ENCODE measurements around the gene TRAPPC8. TPM values are rescaled to one million over a fixed set of nuclear protein-coding genes. Genes with fewer than 3 reads are reported as not detected.

TRAPPC8 gene
- total and polyA plus RNA-seq, 10 of the 15 experiments (the other 5 are each of a cell fraction or from before 2014, with no cell fraction given) = 13.0 to 75.4 (median 24.8) TPM

- no peak overlapping the region for H3K27ac ChIP-seq (ENCODE audit: control insufficient read depth, insufficient read depth)
- H3K4me3 ChIP-seq = no peak overlapping the region
- no peak for FAIRE-seq
- H3K79me2 ChIP-seq (ENCODE audit: control insufficient read depth, insufficient read depth, low read length) = no peaks in the 10 kb centered on the region
- BruUV-seq (replicated peaks) = no TSS peak
- CTCF ChIA-PET = interaction anchor here (1.2 kb wide), 1 partner anchor 12 kb away, joined by 9 read pairs; no protein-coding TSS in a partner anchor
- POLR2A ChIA-PET = no interaction called here
- WGBS (ENCODE audit: insufficient coverage, insufficient replicate concordance, low lambda C conversion rate, missing lambda C conversion rate) = 26% methylated on average over 5 of the region's 5 CpGs
- no peaks in the 10 kb centered on the region for H4K20me1 ChIP-seq (ENCODE audit: control insufficient read depth, insufficient read depth)
- H3K9ac ChIP-seq (ENCODE audit: control insufficient read depth, insufficient read depth, low read length) = no peak overlapping the region
- no peak for ATAC-seq
- H3K27me3 ChIP-seq (replicated peaks in 1 of 2; ENCODE audit: control insufficient read depth in 2 of 2, insufficient read depth in 2 of 2, low read length in 1 of 2) = no peaks in the 10 kb centered on the region; a peak in 1 of 4 replicates
- H2AFZ ChIP-seq (ENCODE audit: control insufficient read depth, low read depth, low read length) = no peak overlapping the region
- RAD21 ChIA-PET (ENCODE audit: unreplicated experiment) = no interaction called here
- SMC1A ChIA-PET (ENCODE audit: uncharacterized antibody, unreplicated experiment) = interaction anchor here (1.9 kb wide), 1 partner anchor 11 kb away, joined by 4 read pairs; no protein-coding TSS in a partner anchor
- in situ Hi-C loops (cut with MboI) = no loop called here
- TF ChIP-seq IRF5 (IDR thresholded peaks at IDR 0.05; ENCODE audit: borderline replicate concordance) = no peak
- no peak for TF ChIP-seq FOXK2 (IDR thresholded peaks at IDR 0.05)
- TF ChIP-seq RBBP5 (conservative IDR thresholded peaks at IDR 0.05) = no peak
- TF ChIP-seq E2F4 (IDR thresholded peaks at IDR 0.05; ENCODE audit: low read depth, low read length) = no peak
- TF ChIP-seq, protein P1, sequence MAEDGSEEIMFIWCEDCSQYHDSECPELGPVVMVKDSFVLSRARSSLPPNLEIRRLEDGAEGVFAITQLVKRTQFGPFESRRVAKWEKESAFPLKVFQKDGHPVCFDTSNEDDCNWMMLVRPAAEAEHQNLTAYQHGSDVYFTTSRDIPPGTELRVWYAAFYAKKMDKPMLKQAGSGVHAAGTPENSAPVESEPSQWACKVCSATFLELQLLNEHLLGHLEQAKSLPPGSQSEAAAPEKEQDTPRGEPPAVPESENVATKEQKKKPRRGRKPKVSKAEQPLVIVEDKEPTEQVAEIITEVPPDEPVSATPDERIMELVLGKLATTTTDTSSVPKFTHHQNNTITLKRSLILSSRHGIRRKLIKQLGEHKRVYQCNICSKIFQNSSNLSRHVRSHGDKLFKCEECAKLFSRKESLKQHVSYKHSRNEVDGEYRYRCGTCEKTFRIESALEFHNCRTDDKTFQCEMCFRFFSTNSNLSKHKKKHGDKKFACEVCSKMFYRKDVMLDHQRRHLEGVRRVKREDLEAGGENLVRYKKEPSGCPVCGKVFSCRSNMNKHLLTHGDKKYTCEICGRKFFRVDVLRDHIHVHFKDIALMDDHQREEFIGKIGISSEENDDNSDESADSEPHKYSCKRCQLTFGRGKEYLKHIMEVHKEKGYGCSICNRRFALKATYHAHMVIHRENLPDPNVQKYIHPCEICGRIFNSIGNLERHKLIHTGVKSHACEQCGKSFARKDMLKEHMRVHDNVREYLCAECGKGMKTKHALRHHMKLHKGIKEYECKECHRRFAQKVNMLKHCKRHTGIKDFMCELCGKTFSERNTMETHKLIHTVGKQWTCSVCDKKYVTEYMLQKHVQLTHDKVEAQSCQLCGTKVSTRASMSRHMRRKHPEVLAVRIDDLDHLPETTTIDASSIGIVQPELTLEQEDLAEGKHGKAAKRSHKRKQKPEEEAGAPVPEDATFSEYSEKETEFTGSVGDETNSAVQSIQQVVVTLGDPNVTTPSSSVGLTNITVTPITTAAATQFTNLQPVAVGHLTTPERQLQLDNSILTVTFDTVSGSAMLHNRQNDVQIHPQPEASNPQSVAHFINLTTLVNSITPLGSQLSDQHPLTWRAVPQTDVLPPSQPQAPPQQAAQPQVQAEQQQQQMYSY (CRISPR knock-in tag; IDR thresholded peaks at IDR 0.05) = no peak
- no peak for TF ChIP-seq SIN3A (IDR thresholded peaks at IDR 0.05; ENCODE audit: low read depth, low read length)
- H3K9me3 ChIP-seq (replicated peaks; ENCODE audit: control insufficient read depth, insufficient read depth, low read length) = no peaks in the 10 kb centered on the region
- DNase-seq (ENCODE audit: low read depth, low spot score) = no peak
- H3K36me3 ChIP-seq (ENCODE audit: control insufficient read depth in 2 of 2, insufficient read depth in 2 of 2, low read length in 1 of 2) = no peaks in the 10 kb centered on the region
- H3K4me2 ChIP-seq (ENCODE audit: control insufficient read depth, insufficient read depth) = no peak overlapping the region
- no peaks in the 10 kb centered on the region for H3K4me1 ChIP-seq (ENCODE audit: control insufficient read depth, insufficient read depth, low read length)
- intact Hi-C loops (cut with micrococcal nuclease; ENCODE audit: unreplicated experiment) = no loop called here
Measured at GRCh38 chr18:31965316-31965970, 22.5 kb upstream of the TRAPPC8 start.
